GM21737 (cell line): ENCODE data around the gene MEF2B.
A peak's percentile ranks its signal among the peaks of the same experiment; 100 is the strongest.
"Not testable (repeated sequence)": the region's sequence is repeated elsewhere in the genome, so short reads cannot be mapped to it uniquely, and the experiment has no call there.

Experiments
- ATAC-seq: cut with Tn5 transposase; IDR thresholded peaks from one replicate; pipeline ENCODE4 v1.9.1; 2021; ENCODE audit warnings: mild to moderate bottlenecking, moderate library complexity; ENCODE audit not compliant: unreplicated experiment

The MEF2B gene

DNA sequence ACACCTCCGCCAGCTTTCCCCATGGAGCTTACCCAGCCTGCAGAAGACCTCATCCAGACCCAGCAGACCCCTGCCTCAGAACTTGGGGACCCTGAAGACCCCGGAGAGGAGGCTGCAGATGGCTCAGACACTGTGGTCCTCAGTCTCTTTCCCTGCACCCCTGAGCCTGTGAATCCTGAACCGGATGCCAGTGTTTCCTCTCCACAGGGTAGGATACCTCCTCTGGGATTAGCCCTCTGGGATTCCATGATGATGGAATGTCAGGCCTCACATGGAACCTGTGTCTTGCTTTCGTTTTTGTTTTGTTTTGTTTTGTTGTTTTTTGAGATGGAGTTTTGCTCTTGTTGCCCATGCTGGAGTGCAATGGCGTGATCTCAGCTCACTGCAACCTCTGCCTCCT lies 23.9 kb upstream of the MEF2B start:
- ATAC-seq = no peak

DNA sequence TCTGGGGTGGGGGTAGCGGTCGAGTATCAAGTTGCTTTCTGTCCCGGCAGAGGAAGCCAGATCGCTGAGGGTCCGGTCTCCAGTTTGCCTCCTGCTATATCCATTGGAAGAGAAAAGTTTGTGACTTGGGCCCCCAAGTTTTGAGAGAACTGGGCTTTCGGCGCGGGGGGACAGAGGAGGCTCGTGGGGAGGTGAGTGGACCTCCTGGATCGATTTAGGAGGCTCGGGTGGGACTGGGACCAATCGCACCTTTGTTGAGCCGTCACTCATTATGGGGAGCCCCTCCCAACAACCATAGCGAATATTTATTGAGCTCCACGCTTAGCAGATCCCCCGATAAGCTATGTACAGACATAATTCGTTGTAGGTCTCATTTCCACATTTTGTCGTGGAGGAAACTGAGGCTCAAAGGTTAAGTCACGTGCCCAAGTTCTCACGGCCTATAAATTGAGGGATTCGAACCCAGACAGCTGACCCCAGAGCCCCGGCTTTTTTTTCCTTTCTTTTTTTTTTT lies 22.9 kb upstream of the MEF2B start:
- ATAC-seq = no peak

DNA sequence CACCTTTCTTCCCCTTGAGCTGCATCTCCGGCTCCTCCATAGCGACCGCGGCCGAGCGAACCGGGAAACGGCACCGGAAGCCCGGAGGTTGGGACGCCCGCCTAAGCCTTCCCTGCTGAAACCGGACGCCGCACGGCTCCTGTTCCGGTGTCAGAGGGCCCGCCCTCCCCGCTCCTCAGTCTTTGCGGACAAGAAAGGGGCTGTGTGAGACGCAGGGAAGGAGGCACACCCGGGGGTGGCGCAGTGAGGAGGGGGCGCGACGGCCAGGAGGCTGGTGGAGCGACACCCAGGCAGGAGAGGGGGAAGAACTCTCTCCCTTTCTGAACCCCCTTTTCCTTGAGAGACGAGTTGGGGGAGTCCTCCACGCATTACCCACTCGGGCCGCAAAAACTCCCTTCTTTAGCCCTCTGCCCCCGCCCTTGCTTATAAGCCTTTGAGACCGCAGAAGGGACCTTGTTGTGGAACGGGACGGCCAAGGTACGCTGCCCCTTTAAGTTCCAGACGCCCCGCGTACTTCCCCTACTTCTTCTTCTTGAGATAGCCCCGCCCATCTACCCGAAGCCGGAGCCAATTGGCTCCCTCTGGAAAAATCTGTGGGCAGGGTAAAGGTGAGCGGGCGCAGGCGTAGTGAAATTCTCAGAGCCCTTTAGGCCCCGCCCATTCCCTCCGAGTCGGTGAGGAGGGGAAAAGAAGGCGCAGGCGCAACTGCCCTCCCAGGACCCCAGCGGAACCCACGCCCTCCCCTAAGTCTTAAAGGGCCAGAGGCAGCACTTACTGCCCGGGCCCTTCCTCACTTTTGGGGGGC lies 22.2 kb upstream of the MEF2B start, which contains the start of the genes BORCS8 and RFXANK:
Gene BORCS8 (minus strand): TSS at position 75 of the 805 bp plus-strand sequence. CDS start 35 bp downstream, at position 40.
Gene RFXANK (plus strand): TSS at position 181 of the 805 bp plus-strand sequence. CDS start 1,689 bp downstream, outside the sequence.
- peak; percentile 75 for ATAC-seq

DNA sequence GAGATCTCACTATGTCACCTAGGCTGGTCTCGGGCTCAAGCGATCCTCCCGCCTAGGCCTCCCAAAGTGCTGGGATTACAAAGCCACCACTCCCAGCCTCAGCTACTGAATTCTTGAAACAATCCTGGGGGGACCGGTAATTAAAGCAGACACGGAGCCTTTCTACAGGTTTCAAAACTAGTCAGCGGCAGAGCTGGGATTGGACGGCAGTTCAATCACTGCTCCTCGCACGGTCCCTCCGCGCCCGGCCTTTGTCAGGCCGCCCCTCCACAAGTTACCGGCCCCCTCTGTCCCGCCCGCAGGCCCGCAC lies 21.7 kb upstream of the MEF2B start:
- no peak for ATAC-seq

DNA sequence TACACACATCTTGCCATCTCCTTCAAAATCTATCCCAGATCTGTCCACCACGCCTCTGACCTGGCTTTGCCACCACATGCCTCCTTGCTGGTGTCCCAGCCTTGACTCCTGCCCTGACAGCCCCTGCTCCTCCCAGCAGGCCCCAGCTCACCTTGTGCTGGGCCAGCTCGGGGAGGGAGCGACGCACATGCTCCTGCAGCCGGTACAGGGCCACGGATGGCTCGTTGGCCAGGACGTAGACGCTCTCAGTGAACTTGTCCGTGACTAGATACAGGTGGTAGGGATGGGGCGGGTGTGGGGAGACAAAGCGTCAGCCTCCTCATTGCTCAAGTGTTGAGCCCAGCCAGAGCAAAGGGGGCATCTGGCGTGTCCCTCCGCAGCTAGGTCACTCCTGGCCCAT lies 16.7 kb upstream of the MEF2B start:
- no peak for ATAC-seq

DNA sequence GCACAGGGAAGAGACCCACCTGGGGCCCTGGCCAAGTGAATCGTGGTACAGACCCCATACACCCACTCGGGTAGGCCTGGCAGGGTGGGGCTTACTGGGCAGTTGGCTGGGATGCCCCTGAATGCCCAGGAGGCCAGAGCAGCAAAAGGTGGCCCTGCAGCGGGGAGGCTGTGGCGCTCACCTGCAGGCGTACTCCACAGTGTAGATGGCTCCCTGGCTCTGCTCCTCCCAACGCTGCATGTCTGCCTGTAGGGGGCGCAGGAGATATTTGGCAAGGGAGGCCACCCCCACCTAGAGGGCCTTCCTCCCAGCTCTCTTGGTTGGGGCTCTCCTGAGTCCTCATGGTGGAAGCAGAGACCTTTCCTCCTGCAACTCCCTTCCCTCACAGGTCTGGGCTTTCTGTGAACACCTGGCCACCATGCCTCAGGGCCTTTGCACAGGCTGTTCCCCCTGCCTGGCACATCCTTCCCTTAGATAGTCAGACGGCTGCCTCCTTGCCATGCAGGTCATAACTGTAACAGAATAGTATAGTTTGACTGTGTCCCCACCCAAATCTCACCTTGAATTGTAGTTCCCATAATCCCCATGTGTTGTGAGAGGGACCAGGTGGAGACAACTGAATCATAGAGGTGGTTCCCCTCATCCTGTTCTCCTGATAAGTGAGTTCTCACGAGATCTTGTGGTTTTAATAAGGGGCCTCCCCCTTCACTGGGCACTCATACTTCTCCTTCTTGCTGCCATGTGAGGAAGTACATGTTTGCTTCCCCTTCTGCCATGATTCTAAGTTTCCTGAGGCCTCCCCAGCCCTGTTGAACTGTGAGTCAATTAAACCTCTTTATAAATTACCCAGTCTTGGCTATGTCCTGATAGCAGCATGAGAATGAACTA lies 16.0 kb upstream of the MEF2B start:
- no peak for ATAC-seq

DNA sequence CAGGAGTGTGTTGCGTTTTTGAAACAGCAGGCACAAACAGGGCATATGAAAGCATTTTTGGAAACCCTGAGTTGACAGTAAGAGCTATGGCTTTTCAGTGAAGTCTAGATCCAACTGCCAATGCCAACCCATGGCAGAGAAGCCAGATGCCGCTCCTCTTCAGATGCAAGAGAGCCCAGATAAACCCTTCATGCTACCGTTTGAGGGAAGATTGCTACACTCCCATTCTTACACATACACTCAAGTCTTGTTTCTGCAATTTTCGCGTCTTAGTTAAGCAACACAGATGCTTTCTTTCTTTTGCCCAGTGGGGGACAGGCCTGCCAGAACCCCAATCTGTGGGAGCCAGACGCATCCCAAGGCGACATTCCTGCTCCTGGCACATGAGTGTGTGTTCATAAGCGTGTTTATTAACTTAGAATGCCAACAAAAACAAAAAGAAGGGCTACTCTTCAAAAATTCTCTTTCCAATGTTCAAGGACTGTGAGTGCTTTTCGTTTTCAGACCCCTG lies 11.5 kb upstream of the MEF2B start:
- ATAC-seq = no peak

DNA sequence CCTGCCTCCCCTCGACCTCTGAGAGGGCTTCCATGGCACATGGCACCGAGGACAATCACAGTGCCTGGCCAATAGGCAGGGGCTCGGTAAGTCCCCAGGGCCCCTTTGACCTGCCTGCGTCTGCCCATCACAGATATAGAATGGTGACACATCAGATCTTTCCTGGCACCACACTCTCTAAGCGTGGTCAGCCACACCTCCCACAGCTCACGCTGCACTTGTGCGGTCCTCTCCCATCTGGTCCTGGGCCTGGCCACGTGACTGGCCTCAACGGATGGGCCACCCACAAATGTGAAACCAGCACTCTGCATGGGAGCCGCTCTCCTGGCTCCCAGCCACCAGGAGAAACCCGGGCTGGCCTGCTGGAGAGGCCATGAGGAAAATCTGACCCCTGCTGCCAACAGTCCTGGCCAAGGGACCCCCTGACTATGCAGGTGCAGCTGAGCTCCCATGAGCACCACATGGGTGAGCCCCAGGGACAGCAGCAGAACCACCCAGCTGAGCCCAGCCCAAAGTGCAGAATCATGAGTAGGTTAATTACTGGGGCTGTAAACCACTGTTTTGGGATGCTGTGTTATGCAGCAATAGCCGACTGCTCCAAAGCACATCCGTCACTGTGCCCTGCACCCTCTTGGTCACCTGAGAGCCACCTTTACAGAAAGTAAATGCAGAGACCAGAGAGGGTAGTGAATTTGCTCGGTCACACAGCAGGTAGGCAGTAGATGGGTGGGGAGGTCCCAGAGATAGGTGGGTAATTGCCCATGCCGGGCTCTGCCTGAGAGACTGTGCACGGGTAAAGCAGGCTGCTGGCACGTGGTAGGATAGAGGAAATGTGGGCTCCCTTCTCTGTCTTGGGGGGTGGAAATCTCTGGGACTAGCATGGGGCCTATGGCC lies 9.7 kb upstream of the MEF2B start:
- no peak for ATAC-seq

DNA sequence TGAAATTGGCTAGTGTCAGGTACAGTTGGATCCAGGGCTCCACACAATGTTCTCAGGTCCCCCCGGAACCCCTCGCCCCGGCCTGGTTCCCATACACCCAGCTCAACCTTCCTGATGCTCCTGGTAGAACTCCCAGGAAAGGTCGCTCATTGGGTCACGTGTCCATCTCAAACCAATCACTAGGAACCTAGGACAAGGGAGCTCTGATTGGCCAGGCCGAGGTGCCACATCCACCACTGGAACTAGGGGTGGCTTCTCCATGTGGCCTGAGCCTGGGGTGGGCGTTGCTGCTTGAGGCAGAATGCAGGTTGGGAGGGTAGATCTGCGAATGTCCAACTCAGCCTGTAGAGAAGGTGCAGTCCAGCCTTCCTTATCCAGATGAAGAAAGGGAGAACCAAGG lies 6.9 kb upstream of the MEF2B start:
- no peak for ATAC-seq

DNA sequence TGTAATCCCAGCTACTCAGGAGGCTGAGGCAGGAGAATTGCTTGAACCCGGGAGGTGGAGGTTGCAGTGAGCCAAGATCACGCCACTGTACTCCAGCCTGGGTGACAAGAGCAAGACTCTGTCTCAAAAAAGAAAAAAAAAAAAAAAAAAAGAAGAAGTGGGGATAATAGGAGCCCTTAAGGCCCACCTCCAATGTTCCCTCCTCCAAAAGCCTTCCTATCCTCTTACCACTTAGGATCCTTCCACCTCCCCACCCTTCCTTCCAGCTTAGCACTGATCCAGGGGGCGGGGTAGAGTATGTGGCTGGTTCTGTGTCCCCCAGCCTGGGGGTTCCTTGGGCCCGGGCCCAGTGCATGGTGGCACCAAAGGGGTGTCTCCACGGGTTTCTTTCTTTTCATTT lies 3.2 kb upstream of the MEF2B start:
- not testable (repeated sequence) for ATAC-seq

DNA sequence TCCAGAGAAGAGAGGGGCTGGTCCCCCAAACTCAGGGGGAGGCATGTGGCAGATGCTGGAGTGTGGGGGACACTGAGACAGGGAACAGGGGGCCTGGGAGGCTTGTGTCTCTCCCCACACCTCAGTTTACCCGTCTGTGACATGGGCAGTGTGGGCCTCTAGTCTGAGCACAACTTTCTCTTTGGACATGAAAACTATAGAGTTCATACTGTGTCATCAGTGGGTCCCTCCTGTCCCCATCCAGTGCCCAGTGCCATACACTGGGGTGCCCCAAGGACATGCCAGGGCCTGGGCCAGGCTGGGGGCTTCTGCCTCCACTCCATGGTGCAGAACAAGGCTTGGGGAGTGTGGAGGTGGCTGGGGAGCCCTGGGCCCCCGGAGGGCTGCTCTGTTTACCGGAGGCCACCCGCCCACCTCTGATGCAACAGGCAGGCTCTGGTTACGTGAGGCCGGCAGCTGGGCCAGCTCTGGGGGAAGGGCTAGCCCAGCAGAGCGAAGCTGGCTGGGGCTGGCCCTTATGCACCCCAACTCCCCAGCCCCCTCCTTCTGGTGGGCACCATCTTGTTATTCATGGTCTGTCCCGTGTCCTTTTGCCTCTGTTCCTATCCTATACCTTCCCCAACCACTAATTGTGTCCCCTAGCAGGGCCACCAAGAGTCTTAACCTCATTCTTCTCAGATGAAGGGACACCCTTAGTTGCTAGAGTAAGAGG lies 1.9 kb upstream of the MEF2B start:
- no peak for ATAC-seq

DNA sequence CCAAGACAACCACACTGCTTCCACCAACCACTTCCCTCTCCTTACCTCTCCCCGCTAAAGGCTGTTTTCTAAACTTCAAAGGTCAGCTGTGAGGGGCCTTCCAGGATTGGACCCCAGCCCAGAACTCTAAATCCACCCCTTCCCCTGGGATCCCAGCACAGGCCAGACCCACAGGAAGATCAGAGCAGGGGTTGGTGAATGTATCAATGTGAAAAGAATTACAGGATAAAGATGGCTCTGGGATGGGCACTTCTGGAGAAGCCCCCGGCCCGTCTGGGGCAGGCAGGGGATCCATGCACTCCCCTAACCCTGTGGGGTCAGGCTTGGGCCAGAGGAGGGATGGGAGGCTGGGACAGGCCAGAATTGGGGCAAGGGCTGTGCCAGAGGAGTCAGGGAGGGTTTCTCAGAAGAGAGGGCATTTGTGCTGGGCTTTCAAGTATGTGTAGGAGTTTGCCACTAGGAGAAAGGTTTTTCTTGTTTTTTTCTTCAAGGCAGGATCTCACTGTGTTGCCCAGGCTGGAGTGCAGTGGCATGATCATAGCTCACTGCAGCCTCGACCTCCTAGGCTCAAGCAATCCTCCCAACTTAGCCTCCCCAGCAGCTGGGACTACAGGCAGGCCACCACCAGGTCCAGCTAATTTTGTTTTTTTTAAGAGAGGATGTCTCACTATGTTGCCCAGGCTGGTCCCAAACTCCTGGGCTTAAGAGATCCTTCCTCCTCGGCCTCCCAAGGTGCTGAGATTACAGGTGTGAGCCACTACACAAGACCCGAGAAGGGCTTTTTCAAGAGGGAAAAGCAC lies 1.0 kb upstream of the MEF2B start:
- no peak for ATAC-seq

DNA sequence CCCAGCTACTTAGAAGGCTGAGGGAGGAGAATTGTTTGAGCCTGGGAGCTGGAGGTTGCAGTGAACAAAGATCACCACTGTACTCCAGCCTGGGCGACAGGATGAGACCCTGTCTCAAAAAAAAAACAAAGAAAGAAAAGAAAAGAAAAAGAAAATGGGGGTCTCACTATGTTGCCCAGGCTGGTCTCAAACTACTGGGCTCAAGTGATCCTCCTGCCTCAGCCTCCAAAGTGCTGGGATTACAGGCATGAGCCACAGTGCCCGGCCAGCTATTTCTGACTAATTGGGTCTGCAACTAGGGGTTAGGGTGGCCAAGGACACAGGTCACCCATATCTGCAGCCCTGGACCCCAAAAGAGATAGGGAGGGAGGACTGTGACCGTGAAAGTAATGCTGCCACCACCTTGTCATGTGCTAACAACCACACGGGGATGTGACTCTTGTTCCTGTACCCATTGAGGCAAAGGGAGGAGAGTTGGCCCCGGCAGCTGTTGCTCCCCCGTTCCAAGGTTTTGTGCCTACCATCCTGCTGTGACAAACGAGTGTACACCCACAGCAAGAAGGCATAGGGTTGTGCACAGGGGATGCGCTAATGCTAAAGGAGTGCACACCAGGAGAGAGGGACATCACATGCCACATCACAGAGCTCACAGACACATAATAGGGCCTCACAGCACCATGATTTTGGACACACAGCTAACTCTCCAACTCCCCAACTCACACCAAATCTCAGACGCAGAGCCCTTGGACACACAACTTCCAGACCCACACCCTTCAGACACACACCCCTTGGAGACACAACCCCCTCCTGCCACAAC lies 619 bp downstream of the MEF2B start:
- no peak for ATAC-seq

DNA sequence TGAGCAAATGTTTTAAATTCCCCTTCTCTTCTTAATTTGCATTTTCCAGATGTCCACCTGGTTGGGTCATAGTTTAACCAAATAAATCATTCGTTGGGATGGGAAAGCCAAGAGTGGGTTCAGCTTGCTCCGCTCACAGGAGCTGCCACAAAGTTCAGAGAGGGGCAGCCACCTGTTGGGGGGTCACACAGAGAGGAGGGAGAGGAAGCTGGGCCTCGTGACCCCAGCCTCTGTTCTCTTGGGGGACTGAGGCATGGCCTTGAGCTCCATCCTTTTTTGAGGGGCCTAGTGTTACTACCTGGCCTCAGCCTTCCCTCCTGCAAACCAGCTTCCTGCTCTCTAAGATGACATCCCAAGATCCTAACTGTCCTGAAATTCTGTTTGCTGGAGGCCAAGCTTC lies 2.5 kb downstream of the MEF2B start:
- no peak for ATAC-seq

DNA sequence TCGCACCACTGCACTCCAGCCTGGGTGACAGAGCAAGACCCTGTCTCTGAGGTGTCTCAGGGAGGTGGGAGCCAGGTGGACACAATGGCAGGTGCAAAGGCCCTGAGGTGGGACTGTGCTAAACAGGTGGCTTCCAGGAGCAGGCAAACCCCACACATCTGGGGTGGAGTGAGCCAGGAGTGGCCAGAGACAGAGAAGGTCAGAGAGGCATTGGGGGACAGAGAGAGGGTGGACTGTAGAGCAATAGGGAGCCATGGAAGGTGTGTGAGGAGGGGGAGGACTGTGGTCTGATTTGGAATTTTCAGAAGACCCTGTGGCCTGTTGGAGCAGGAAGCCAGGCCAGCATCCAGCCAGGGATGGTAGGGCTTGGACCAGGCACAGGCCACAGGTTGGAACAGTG lies 4.7 kb downstream of the MEF2B start:
- no peak for ATAC-seq

DNA sequence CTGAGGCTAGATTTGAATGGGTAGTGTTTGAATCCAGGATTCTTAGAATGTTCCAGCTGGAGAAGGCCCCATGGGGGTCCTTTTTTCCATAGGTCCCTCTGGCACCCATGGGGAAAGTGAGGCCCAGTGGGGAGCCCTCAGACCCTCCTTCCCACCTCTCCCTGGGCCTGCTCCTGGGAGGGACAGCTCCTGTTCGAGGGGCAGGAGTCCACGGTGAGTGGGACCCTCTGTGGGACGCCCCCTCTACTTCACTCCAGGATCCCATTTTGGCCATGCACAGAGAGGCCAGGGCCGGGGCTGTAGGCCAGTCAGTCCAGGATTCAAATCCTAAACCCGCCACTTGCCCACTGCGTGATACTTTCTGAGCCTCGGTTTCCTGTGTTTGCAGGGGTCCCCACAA lies 7.6 kb downstream of the MEF2B start:
- no peak for ATAC-seq

DNA sequence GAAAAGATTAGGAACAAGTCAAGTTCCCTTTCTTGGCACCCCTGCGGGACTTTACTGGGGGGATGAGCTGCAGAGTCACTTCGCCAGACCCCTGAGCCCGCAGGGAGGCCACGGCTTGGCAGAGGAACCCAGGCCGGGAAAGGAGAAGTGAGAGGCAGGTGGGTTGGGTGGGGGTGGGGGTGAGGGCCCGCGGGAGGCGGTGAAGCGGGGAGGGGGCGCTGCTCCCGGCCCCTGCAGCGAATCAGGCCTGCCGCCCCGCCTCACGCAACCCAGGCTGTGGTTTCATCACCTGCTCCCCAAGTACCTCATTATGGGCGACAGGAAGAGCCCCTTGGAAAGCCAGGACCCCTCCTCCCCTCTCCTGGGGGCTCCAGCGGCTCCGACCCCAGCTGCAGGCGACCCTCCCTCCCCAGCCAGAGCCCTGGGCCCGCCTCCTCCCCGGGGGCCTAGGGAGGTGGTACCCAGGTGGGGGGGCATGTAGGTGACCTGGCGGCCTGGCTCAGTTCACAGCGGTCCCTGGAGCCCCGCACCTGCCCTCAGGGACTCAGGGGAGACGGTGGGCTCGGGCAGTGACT lies 9.5 kb downstream of the MEF2B start:
- ATAC-seq = no peak

DNA sequence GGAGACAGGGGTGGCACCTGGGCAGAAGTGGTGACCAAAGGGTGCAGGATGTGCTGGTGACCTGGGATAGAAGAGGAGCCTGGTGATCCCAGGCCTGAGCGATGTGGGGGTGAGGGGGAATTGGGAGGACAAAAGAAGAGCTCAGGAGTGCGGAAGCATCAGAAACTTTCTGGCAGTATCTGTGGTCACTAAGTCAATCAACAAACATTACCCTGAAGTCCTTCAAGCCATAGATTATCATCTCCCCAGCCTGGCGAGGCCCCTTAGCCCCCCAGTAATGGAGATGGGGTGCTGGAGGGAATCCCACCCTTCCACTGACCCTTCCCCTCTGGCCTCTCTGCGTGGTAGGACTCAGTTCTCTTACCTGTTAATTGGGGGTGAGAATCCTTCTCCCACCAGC lies 10.5 kb downstream of the MEF2B start:
- ATAC-seq = no peak
